LoVo (cell line): Measurements from ENCODE around the gene SNRNP27.

Source experiments
- DNase-seq: peaks from one replicate; pipeline ENCODE4 v3.0.0-alpha.2; 2016; ENCODE audit warnings: low spot score

SNRNP27 gene

DNA sequence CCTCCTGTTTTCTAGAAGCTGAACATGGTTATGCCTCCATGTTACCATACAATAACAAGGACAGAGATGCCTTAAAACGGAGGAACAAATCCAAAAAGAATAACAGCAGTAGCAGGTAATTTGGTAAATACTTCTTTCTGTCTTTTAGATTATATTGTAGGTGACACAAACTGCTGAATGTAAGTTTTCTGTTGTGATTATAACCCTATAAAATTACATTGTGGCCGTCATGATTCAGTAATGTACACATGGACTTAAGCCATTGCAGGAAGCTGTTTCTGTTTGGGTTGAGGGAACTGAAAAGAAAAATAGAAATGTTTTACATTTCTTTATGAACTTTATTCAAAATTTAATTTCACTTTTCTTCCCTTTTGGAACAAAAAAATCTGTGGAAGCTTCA is 22.4 kb downstream of the SNRNP27 start:
- DNase-seq: no peak

DNA sequence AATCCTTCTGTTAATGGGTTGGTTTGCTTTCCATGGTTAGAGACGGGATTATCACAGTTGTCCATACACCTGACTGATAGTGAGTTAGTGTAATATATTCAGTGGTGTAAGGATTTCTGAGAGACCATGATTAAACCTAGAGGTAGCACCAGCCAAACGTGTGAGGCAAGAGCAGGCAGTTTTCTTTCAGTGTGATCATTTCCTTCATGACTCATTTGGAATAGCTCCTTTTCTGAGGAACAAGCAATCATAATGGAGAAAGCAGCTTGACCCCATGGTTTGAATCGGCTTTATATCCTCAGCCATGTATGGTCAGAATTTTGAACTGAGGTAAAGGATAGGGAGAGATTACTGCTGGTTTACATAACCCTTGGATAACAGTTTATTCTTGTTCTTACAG is 24.1 kb downstream of the SNRNP27 start:
- no peak for DNase-seq

DNA sequence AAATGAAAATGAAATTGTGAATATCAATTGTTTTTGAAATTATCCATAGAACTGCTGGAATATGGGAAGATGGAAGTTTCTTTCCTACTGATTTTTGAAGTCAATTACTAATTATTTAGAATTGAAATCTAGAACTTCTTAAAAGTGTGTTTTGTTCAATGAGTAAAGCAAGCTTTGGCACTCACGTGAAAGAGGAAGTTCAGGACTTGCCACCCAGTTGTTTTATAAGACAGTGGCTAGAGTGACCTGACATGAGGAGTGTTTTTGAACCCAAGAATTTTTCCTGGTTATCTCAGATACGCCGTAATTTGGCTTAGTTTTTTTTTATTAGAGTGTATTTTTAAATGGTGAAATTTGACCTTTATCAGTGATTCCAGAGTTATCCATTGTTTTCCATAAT is 24.6 kb downstream of the SNRNP27 start:
- DNase-seq: no peak

DNA sequence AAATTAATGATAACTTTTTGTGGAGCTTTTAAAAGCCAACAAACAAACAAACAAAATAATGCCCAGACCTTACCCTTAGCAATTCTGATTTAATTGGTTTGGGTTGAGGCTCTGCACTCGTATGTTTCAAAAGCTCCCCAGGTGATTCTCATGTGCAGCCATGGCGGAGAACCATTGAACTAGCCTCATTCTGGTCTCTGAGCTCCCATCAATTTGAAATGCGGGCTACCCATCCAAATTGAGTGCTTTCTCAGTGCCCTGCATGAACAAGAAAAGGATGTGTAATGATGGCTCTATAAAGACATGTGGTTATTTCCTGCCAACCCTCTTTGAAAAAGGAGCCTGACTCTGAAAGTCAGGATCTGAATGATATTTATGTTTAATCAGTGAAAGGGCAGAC is 29.4 kb downstream of the SNRNP27 start:
- DNase-seq: no peak

DNA sequence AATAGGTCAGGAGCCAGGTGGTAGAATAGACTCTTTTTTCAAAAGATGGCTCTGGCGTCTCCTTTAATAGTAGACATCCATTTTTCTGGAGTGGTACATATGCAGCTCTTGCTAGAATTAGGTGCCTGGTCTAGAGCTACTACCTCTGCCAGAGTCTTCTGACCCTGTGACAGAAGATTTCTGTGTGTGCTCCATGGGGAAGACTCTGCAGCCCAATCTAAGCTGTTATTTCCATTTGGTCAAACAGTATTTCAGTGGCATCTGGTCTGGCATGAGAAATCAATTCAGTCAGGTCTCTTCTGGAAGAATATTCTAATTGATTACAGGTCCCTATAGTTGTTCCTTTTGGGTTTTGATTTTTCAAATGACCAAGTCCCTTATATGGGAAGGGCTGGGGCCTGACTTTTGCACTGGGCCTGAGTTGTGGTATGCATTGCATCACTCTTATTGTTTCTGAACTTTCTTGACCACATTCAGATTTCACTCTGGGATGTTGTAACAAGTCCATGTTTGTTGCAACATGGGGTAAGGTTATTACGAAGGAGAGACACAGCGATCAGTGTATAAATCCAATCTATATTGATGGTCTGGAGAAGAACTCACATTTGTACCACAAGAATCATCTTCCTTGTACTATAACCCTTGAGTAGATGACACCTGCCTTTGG is 33.2 kb downstream of the SNRNP27 start:
- DNase-seq: no peak

DNA sequence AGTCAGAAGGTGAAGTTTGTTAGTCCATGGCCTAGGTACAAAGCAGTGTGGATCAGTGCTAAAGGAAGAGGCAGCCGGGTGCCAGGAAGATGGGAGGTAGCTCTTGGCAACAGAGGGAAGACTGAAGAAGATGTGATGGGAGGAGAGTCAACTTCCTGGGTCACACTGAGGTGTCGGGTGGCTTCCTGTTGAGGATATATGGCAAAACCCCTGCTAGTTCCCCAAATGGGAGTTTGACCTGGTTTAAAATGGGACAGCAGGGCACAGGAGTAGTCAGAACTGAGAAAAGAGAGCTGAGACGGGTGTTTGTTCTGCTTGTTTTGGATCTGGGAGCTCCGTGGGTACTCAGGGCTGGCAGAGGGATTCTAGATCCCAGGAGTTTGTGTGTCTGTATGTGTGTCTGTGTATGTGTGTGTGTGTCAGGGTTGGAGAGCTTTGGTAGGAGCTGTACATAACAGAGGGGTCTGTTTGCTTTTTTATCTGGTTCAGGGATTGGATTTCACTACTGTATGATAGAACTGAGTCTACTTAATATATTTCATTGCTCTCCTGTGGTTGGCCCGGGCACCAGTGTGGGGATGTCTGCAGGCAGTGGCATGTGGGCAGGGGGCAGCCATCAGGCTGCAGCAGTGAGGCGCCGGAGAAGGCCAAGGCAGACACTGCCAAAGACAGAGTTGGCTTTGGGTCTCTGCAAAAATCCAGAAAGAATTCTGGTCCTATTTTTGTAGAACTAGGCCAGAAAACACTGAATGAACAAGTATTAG is 38.3 kb downstream of the SNRNP27 start:
- no peak for DNase-seq

DNA sequence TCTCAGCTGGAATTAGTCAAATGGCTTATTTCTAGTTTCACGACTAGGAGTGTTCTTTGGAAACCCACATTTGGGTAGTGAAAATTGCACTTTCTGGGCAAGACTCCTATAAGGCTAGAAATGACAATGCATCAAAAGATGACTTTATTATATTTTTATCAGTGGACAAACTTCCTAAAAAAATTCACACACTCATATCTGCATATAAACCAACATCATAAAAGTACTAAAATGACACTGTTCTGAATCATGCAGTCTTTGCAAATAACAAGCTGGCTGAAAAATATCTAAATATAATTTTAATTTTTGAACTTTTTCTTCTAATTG is 38.8 kb downstream of the SNRNP27 start:
- no peak for DNase-seq

DNA sequence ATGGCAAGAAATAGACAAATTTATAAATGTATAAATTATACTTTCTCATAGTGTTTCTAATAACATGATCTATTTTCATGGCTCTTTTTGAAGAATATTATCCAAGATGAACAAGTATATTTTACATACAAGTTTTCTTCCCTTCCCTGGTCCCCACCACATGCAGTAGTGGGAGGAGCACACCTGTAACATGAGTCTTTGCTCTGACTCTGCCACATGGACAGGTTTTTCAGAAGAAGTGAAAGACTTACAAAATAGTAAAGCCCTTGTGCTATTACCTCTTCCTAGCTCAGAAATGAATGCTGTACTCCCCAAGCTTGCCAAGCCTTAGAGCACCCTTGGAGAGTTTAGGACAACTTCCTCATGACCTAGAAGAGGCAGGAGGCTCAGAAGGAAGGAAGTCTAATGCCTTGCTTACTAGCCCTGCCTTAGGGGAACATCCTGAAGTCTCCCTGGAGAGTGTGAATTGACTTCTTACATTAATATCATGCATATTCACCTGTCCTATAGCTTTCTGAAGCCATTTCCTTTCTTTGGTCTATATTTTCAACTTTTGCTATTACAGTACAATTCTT is 39.6 kb downstream of the SNRNP27 start:
- no peak for DNase-seq

DNA sequence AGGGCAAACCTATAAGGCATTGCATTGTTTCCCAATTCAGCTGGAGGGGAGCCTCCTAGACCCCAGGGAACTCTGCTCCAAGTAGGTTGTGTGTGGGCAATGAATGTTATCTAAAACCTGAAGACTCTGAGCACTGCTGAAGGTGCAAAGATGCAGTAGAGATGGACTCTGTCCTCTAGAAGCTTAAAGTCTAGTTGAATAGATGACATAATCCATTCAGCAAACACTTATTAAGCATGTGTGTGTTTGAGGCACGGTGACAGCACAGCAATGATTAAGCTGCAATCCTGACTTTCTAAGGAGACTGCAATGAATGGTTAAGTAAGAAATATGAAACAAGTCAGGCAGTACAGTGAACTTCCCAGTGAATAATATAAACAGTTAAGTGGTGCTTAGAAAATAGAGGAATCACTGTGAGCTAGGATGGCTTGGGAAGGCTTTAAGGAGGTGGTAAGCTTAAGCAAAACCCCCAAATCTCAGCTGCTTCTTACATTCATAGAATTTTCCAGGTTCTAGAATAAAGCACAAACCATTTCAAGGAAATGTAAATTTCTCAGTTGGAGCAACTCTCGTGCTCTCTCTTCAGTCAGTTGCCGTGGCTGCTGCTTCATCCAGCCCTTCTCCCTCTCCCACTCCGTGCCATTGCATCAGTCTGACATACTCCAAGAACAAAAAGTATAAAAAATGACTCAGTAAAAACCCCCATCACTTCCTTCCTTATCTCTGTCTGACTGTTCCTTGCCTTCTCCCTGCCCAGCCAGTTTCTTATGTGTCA is 40.3 kb downstream of the SNRNP27 start:
- DNase-seq: no peak

DNA sequence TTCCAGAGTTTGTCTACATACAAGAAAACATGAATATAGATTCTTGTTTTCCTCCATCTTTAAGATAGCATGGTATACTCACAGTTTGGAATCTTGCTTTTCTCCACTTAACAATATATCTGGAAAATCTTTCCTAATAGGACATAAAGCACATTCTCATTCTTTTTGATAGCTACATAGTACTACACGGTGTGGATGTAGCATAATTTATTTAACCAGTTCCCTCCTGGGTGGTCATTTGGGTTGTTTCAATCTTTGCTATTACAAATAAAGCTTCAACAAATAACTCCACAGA is 40.8 kb downstream of the SNRNP27 start:
- DNase-seq: no peak

DNA sequence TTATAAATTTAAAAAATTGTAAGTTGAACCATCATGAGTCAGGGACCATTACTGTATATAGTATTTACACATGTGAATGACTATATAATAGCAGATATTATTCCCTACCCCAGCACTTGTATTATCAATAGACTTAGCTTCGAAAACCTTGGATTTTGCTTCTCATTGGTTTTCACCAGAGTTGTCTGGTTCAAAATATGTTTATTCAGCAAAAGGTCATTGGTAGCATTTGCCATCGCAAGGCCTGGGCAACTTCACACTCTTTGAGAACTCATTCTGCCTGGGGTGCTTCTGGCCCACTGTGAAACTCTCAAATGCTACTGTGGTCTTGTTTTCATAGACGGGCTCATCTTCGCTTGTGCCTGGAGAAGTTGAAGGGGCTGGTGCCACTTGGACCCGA is 41.3 kb downstream of the SNRNP27 start:
- DNase-seq: no peak

DNA sequence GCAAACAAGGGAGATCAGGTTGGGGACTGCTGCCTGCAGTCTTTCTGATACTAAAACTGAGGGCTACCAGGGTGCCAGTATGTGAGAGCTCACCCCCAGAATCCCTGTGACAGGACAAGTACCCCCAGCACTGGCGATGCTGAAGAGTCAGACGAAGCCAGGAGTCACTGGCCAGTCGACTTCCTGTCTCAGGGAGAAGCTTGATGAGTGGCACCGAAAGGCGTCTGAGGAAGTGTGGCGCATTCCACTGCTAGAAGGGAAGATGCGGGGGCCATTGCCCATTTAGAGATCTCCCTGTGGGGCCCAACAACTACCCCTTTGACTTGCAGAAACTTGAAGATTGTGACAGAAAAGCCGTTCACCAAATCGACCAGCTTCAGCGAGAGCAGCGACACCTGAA is 43.1 kb downstream of the SNRNP27 start:
- DNase-seq: no peak

DNA sequence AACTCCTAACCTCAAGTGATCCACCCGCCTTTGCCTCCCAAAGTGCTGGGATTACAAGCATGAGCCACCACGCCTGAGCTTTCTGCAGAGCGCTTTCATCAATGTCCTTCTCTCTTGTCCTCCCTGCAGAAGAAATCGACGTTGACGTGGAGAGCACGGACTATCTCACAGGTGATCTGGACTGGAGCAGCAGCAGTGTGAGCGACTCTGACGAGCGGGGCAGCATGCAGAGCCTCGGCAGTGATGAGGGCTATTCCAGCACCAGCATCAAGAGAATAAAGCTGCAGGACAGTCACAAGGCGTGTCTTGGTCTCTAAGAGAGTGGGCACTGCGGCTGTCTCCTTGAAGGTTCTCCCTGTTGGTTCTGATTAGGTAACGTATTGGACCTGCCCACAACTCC is 44.2 kb downstream of the SNRNP27 start:
- DNase-seq: no peak

DNA sequence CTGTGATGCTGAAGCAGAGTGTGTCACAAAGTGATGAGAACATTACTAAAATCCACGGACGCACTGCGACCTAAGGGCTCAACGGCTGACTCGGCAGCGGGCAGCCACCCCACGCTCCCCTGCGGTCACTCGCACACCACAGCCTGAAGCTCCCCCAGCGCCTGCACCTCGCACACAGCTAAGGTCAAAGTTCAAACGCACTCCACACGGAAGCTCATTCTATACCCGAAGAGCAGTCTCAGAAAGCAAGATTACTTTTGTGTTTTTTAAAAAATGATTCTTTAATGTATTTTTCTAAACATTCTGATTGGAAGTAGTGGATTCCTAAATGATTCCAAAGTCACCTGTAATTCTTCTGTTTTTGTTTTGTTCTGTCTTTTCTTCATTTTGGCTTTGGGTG is 46.0 kb downstream of the SNRNP27 start:
- no peak for DNase-seq

DNA sequence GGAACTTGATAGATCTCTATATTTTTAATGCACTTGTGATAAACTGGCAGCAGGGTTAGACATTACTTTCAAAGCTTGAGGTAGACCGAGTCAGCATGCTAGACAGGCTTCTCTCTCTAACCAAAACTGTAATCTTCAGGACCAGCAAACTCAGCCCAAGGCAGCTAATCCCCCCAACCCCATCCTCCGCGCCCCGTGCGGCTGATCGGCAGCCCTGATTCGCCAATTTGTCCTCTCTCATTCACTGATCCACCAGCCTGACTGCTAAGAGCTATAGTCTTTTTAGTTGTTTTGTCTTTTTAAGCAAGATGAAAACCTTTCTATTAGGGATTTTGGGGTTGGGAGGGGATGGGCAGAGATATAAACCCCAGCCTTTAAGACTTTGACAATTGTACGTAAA is 46.9 kb downstream of the SNRNP27 start:
- no peak for DNase-seq

DNA sequence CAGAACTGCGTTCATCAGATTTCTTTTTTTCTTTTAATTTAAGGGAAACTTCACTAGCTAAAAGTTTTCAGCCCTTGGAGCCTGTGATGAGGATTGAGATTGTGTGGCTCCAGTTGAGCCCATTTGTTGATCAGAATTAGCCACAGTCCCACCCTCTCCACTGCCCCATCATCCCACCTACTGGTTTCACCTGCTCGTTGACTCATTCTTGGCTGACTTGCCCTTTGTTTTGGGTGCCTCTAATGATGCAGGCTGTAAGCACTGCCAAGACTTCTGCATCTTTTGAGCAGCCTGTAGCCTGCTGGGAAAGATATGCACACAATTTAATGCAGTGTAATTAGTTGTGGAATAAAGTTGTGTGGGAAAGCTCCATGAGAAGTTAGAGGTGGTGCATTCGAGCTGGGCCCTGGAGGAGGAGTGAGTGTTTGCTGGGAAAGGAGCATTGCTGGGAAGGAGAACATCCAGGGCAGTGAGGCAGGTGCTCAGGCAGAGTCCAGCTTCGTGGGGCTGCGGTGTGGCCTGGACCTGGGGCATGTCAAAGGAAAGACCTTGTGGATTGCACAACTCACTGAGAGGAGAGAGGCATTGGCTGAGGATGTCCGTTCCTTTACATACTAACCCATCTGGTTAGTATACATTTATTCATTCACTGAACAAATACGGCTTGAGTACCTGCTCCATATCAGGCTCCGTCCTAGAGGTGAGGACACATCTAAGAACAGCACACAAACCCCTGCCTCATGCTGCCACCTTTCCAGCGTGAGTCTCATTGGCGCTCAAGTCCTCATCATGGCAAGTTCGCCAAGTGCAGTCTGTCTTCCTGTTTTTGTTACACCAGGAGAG is 49.5 kb downstream of the SNRNP27 start:
- DNase-seq: no peak

DNA sequence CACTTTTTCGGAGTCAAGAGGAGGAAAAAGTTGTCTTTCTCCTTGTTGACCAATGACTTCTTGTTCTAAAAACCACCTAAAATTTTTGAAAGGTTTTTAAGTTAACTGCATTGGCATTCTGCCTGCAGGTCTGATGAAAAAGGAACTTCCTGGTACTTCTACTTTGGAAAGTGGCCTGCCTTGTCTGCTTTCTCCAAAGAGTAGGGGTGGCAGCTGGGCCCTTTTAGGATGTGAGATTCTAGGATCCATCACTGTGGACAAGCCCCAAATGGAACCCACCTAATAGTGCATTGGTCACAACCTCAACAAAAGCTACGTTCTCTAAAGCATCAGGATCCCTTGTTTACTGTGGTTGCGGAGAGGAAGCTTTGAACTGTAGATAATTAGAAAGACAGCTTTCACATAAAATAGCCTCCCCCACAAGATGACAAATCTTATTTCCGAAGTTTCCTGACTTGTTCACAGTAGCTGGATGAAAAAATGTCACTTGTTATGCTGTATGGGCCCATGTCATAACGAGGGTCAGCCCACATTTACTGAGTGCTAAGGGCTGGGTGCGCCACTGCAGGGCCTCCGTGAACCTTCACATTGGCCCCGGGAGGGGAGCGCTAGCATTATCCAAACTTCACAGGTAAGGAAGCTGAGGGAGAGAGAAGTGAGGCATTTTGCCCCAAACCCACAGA is 50.2 kb downstream of the SNRNP27 start:
- DNase-seq: no peak

DNA sequence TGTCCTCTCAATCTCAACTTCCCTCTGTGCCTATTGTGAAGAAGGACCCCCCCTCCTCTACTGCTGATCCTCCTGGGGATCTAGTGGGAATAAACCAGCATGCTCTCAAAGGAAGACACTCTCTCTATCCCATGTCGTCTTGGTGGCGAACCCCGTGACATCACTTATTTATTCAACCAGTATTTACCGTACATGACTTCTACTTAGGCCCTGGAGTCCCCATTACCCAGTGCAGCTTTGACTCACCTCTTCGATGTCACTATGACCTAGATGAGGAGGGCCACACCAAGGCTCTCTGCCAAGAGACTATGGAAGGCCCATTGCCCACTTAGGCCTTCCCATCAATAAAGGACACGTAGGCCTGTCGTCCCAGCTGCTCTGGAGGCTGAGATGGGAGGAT is 51.0 kb downstream of the SNRNP27 start:
- DNase-seq: no peak

DNA sequence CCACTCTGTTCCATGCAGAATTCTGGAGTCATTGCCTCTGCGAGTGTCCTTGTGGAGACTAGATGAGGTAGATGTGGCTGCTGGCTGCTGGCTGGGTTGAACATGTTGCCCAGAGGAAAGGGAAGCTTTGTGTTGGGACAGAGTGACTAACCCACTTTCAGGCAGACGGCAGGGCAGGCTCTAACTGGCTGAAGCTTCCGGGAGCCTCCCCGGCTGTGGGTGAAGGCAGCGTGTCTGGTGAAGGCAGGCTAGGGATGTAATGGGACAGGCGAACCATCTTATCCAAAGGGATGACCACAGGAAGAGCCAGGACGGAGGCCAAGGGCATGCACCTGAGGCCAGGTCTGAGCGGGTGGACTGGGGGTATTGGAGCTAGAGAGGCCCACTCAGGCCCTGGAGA is 51.7 kb downstream of the SNRNP27 start:
- DNase-seq: no peak

DNA sequence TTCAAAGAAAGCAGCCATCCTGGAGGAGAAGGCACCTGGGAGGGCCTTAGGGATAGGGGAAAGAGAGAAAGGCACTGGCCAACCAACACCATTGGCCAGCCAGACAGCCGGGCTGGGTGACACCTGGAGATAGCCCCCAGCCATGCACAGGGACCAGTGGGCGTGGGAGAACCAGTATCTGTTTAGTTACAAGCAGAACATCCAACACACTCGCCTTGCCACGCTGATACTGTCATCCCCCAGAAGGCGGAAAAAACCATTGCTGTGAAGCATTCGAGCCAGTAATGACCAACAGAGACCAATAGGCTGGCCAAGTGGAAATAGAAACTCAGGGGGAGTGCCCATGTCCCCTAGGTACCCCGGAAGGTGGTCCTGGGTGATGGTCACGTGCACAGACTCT is 52.2 kb downstream of the SNRNP27 start:
- no peak for DNase-seq
